ENCODE results near the gene SMARCB1. TPM values are rescaled to one million over a fixed set of nuclear protein-coding genes. Genes with fewer than 3 reads are reported as not detected.
A peak's percentile ranks its signal among the peaks of the same experiment; 100 is the strongest.

Gene SMARCB1
- total and polyA plus RNA-seq, 10 donors = 64.2 to 166 (median 85.8) TPM

DNA sequence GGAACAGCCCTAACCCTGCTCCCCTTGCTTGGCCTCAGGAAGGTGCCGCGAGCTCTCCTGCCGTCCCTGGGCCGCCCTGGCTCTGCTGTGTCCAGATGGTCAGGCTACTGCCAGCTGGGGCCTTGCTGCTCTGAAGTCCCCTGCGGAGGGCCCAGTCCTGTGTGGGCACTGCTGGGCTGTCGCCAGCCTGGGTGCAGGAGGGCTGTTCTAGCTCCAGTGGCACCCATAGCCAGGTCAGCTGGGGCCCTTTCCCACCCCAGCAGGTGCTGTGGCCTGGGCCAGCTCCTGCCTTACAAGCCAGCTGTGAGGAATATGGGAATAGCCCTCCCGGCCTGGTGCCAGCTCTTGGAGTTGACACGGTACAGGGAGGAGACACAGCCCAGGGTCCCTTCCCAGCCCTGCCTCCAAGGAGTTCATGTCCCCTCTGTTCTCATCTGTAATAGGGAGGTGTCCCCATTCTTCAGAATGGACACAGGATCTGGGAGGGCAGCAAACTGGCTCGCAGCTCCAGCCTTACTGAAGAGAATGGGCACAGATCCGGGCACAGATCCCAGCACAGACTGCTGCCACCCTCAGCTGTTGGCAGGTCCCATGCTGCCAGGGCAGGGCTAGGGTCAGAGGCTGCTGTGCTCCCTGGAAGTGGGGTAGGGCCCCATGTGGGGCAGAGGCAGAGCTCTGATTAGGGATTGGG, 48.2 kb downstream of the SMARCB1 start:
- Histone ChIP-seq H3K4me3 (no peak overlapping the region), H3K9me3 (no peaks in the 10 kb centered on the region), H3K36me3 (peaks cover 0 to 73% (median 62%) of the 10 kb centered on the region in 6 donors), H3K4me1 (peaks cover 9 to 45% (median 36%) of the 10 kb centered on the region in 6 donors), H3K27ac (peak overlapping the region in 1 of 8 donors; percentile 22), H3K27me3 (replicated peaks in 1 of 7) (no peaks in the 10 kb centered on the region)
- TF ChIP-seq, protein P1, sequence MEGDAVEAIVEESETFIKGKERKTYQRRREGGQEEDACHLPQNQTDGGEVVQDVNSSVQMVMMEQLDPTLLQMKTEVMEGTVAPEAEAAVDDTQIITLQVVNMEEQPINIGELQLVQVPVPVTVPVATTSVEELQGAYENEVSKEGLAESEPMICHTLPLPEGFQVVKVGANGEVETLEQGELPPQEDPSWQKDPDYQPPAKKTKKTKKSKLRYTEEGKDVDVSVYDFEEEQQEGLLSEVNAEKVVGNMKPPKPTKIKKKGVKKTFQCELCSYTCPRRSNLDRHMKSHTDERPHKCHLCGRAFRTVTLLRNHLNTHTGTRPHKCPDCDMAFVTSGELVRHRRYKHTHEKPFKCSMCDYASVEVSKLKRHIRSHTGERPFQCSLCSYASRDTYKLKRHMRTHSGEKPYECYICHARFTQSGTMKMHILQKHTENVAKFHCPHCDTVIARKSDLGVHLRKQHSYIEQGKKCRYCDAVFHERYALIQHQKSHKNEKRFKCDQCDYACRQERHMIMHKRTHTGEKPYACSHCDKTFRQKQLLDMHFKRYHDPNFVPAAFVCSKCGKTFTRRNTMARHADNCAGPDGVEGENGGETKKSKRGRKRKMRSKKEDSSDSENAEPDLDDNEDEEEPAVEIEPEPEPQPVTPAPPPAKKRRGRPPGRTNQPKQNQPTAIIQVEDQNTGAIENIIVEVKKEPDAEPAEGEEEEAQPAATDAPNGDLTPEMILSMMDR (IDR thresholded peaks at IDR 0.05 in 8 of 11, conservative IDR thresholded peaks at IDR 0.05 in 3 of 11) = no peak
- no peak for TF ChIP-seq POLR2A (IDR thresholded peaks at IDR 0.05)
- peak in 1 of 3 donors; percentile 43 for TF ChIP-seq POLR2AphosphoS5 (IDR thresholded peaks at IDR 0.05)
- intact Hi-C loops (cut with DNase I; ENCODE audit: low total_unique reads) = no loop called here
- peak; percentile 68 for DNase-seq
- 94 to 98% (median 96%) methylated on average over 6 to 10 of the region's 10 CpGs for WGBS, 5 donors

DNA sequence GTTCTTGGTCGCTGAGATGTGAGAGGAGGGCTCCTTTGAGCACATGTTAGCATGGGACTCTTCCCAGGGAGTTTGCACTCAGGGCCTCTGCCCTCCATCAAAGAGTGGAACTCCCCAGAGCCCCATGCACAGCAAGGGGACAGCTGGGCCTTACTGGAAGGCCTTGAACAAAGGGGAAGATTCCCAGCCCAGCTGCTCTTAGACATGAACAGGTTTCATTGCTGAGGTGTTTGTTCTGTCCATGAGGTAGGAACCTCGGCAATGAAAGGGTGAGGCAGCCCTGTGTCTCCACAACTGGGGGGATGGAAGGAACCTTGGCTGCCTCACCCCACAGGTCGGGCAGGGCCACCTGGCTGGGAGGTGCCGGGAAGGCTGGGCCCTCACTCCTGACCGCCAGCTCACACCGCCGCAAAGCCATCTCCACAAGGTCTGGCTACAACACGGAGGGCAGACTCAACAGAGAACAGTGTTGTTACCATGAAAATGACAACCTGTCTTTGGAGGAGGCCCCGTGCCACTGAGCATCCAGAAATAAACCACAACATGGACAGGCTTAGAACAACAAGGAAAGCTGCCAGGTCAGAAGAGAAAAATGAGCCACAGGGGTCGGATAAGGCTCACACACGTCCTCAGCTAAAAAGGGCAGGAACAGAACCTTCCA, 48.8 kb downstream of the SMARCB1 start:
- peak; percentile 59 for DNase-seq
- H3K9me3 ChIP-seq = no peaks in the 10 kb centered on the region
- H3K4me3 ChIP-seq = no peak overlapping the region
- TF ChIP-seq, protein P1 (IDR thresholded peaks at IDR 0.05 in 8 of 11, conservative IDR thresholded peaks at IDR 0.05 in 3 of 11) = no peak
- 67 to 83% (median 81%) methylated on average over 7 to 11 of the region's 11 CpGs for WGBS, 5 donors
- H3K27ac ChIP-seq = peak overlapping the region in 1 of 8 donors; percentile 86
- peaks cover 9 to 43% (median 33%) of the 10 kb centered on the region in 6 donors for H3K4me1 ChIP-seq
- H3K36me3 ChIP-seq = peaks cover 0 to 66% (median 57%) of the 10 kb centered on the region in 6 donors
- intact Hi-C loops (cut with DNase I; ENCODE audit: low total_unique reads) = no loop called here
- no peaks in the 10 kb centered on the region for H3K27me3 ChIP-seq (replicated peaks in 1 of 7)

DNA sequence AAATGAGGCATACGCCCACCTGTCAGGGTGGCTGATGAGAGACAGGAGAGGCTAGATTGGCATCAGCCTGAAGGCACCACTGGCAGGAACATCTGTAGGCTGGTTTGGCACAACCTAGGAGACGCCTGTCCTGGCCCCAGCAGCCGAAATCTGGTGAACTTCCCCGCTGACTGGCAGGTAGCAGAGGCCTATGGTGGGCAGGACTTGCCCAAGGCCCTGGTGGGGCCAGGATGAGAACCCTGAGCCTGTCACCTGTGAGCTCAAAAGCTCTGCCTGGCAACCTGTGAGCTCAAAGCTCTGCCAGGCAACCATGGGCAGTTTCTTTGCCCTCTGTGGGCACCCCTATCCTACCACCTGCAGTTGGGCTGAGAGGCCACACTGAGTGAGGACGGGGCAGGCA, 49.5 kb downstream of the SMARCB1 start:
- Histone ChIP-seq H3K36me3 (peaks cover 0 to 59% (median 52%) of the 10 kb centered on the region in 6 donors), H3K27ac (peak overlapping the region in 3 of 8 donors; percentile 5 to 86 (median 23)), H3K27me3 (replicated peaks in 1 of 7) (no peaks in the 10 kb centered on the region), H3K4me1 (peaks cover 9 to 43% (median 33%) of the 10 kb centered on the region in 6 donors), H3K9me3 (no peaks in the 10 kb centered on the region), H3K4me3 (no peak overlapping the region)
- DNase-seq = peak; percentile 73
- intact Hi-C loops (cut with DNase I; ENCODE audit: low total_unique reads) = no loop called here
- WGBS, 5 donors = 68 to 88% (median 76%) methylated on average over 3 to 5 of the region's 5 CpGs
- TF ChIP-seq POLR2AphosphoS5 (IDR thresholded peaks at IDR 0.05) (no peak), POLR2A (IDR thresholded peaks at IDR 0.05) (no peak)
- TF ChIP-seq, protein P1 (IDR thresholded peaks at IDR 0.05 in 8 of 11, conservative IDR thresholded peaks at IDR 0.05 in 3 of 11) = no peak
